HG03135 (cell line): ENCODE data around the gene MAZ.
"Not testable (repeated sequence)": the region's sequence is repeated elsewhere in the genome, so short reads cannot be mapped to it uniquely, and the experiment has no call there.

Experiments
- ATAC-seq: cut with Tn5 transposase; IDR thresholded peaks from one replicate; pipeline ENCODE4 v1.9.1; 2021; ENCODE audit warnings: mild to moderate bottlenecking, moderate library complexity; ENCODE audit not compliant: unreplicated experiment

The MAZ gene

DNA sequence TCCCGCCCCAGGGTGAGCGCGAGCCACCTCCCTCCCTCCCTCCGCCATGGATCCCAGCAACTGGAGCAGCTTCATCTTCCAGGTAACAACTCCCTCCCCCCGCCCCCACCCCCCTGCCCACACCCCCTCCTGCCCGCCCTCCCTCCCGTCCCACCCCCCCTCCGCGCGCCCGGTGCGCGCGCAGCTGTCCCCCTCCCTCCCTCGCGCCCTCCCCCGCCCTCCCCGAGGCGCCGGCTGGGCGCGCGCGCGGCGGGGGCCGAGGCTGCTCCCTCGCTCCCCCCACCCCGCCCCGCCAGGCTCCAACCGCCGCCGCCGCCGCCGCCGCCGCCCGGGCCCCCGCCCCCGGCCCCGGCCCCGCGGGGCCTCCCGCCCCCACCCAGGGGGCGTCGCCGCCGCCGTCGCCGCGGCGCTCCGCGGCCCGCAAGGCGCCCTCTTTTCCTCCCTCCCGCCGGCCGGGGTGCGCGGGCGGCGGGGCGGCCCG lies at the start of gene MAZ:
MAZ (plus strand) TSS at position 431 of the 481 bp plus-strand sequence. CDS start 173 bp downstream, outside the sequence.
- ATAC-seq, result no peak

DNA sequence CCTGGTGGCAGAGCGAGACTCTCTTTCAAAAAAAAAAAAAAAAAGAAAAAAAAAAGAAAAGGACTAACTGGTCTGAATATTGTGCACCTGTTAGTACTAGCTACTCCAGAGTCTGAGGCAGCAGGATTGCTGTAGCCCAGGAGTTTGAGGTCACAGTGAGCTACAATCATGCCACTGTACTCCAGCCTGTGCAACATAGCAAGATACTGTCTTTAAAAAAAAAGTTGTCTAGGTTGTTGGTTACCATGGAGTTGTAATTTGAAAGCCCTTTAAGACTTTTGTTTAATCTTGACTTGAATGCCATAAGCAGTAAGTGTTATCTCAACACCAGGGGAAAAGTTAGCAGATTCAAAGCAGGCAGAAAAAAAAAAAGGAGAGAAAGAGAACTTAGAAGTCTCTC lies 49.7 kb upstream of the MAZ start:
- no peak for ATAC-seq

DNA sequence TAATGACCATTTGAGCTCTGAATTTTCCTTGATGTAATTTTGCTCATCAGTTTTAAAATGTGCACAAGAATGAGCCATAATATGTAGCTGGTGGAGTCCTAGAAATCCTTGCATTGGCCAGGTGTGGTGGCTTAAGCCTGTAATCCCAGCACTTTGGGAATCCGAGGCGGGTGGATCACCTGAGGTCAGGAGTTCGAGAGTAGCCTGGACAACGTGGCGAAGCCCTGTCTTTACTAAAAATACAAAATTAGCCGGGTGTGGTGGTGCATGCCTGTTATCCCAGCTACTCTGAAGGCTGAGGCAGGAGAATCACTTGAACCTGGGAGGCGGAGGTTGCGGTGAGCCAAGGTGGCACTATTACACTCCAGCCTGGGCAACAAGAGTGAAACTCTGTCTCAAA lies 49.2 kb upstream of the MAZ start:
- not testable (repeated sequence) for ATAC-seq

DNA sequence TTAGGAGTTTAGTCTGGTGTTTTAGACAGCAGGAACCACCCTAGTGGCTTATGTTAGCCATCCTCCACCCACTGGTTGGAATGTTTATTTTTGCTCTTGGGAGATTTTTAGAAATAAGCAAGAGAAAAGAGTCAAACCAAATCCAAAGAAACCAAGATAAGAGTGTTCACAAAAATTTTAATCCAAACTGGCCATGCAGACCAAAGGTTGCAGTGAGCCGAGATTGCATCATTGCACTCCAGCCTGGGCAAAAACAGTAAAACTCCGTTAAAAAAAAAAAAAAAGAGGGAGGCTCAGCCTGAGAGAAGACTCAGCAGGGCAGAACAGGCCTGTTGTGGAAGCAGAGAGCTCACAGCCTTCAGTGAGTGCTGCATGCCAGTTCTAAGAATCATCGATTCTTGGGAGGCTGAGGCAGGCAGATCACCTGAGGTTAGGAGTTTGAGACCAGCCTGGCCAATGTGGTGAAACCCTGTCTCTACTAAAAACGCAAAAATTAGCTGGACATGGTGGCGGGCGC lies 48.3 kb upstream of the MAZ start:
- no peak for ATAC-seq

DNA sequence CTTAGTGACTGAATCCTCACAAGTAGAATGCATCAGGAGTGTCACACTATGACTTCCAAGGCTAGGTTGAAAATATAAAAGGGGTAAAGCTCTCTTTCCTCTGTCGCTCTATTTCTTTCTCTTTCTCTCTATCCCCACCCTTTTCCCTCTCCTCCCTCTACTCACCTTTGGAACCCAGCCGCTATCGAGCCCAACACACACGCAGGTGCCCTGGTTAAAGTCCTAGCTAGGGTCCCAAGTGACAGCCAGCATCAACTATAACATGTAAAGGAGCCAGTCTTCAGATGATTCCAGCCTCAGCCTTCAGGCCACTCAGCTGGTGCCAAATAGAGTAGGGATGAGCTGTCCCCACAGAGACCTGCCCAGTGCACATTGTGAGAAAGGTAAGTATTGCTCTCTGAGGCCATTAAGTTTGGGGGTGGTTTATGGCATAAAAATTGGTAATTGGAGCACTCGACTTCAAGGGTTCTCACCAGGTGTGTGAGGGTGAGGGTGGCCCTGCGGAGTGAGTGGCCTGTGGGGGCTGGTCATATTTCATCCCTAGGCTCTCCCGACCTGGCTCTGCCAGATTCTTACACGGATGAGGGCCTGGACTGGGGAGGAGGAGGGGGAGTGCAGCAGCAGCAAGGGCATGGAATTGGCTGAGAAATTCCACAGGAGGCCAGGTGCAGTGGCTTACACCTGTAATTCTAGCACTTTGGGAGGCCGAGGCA lies 45.6 kb upstream of the MAZ start:
- no peak for ATAC-seq

DNA sequence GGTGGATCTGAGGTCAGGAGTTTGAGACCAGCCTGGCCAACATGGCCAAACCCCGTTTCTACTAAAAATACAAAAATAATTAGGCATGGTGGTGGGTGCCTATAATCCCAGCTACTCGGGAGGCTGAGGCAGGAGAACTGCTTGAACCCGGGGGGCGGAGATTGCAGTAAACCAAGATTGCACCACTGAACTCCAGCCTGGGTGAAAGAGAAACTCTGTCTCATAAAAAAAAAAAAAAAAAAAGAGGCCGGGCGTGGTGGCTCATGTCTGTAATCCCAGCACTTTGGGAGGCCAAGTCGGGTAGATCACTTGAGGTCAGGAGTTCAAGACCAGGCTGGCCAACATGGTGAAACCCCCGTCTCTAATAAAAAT lies 45.1 kb upstream of the MAZ start:
- not testable (repeated sequence) for ATAC-seq

DNA sequence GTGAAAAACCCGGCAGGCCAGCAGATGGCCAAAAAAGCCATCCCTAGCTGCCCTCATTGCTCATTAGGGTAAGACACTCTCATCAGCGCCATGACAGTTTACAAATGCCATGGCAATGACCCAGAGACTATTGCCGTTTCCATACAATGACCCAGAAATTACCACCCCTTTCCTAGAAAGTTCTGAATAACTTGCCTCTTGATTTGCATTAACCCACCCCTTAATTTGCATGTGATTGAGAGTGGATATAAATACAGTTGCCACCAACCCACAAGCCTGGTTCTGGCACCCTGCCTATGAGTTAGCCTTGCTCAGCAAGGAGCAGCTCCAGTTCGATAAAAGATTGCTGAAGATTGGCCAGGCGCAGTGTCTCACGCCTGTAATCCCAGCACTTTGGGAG lies 44.4 kb upstream of the MAZ start:
- no peak for ATAC-seq

DNA sequence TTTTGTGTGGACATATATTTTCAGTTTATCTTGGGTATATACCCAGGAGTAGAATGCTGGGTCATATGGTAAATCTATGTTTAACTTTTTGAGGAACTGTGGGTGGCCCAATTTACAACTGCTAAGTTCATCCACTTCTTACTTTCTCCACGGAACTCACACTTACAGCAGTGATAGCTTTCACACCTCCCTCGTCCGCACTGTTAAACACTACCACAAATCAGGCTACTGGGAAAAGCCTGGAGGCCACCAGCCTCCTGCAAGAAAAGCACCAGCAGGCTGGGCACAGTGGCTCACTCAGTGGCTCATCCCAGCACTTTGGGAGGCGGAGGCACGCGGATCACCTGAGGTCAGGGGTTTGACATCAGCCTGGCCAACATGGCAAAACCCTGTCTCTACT lies 43.0 kb upstream of the MAZ start:
- no peak for ATAC-seq

DNA sequence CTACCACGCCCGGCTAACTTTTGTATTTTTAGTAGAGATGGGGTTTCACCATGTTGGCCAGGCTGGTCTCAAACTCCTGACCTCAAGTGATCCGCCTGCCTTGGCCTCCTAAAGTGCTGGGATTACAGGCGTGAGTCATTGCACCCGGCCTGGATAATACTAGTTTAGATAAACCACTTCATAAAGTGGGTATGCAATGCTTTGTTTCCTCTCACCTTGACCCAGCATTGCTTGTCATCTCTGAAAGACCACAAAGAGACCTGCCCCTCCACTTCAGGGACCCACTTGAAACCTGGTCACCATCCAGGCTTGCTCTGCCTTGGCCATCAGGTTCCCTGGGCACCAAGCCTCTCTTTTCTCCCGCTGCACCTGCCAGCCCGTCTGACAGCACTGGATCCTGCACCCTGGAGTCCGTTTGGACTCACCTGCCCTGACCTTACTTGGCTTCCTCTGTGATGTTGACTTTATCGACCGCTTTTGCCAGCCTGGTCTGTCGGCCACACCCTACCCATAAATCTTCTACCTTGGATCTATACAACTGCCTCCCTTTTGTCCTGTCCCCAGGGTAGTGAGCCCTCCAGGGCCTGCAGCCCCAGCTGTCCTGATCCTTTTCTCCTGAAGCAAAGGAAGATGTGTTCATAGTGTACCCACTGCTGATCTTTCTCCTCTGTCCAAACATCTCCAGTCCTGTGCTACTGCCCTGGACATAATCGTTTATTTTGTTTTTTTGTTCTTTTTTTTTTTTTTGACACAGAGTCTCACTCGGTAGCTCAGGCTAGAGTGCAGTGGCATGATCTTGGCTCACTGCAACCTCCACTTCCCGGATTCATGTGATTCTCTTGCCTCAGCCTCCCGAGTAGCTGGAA lies 40.9 kb upstream of the MAZ start:
- ATAC-seq, result no peak

DNA sequence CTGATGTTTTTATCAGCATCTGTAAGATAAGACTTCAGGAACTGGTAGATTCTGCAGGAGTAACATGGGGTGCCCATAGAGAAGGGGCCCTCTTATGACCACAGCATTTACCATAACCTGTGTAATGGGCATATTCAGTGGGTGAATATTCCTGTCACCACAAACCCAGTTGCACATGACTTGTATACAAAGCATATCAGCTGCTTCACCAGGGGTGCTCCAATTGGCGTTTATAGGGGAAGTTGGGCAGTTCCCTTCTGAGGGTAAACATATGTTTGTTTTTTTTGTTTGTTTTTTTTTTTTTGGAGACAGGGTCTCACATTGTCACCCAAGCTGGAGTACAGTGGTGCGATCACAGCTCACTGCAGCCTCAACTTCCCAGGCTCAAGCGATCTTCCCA lies 39.8 kb upstream of the MAZ start:
- no peak for ATAC-seq

DNA sequence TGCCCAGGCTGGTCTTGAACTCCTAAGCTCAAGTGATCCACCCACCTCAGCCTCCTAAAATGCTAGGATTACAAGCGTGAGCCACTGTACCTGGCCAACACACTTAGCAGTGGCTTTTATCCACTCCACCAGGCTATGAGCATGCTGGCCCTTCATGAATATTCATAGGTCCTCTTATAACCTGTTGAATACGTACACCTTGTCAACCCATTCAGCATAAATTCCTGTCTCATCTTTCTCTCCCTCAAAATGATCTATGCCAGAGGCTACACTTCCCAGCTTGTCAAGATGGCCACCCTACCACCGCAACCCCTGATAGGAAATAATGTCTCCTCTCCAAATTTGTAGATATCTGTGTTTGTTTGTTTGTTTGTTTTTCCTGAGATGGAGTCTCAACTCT lies 39.3 kb upstream of the MAZ start:
- ATAC-seq, result no peak

DNA sequence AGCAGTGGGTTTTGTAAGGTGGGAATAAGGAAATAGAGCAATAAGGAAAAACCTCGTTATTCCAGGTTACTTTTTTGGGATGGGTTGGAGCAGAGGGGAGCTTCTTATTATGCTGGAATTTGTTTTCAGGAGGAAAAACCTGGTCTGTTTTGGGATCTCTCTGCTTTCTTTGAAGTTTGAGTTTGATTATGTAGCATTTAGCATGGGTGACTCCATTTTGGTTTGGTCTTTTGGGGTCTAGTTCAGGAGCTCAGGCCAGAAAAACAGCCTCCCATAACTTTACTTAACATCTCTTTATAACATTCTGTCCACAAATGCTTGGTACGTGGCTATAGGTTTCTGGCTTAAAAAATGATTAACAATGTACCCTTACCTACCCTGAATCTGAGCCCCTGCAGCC lies 36.8 kb upstream of the MAZ start:
- ATAC-seq, result no peak

DNA sequence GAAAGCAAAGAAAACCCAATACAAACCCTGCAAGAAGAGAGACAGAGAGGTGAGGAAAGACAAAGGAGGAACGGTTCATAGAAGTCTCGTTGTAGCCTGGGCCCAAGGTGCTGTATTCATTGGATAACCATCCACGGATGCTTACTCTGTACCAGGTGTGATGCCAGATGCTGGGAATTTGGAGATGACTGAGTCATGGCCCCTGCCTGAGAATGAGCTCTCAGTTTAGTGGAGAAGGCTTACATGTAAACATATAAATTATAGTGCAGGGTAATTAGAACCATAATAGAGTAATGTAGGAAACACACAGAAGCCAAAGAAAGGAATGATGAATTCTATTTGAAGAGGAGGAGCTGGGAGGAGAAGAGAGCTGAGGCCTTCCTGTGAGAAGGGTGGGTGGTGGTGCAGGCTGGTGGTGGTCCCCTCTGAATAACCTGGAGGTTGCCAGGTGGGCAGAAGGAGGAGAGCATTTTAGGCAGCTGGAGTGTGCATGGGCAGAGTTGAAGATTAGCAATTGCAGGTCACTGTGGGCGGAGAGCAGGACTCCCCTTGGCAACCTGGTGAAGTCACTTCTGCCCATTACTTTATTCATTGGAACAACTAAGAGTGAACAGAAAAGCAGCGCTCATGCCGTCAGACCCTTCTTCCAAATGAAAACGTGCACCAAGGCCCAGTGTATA lies 35.9 kb upstream of the MAZ start:
- ATAC-seq, result no peak

DNA sequence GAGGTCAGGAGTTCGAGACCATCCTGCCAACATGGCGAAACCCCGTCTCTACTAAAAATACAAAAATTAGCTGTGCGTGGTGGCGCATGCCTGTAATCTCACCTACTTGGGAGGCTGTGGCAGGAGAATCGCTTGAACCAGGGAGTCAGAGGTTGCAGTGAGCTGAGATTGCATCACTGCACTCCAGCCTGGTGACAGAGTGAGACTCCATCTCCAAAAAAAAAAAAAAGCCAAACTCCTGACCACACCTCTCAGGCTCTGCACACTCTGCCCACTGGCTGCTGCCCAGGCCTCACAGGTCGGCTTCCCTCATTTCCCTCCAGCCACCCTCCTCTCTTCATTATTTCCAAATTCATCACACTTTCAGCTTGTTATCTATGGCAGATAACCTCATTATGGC lies 34.0 kb upstream of the MAZ start:
- ATAC-seq, result not testable (repeated sequence)

DNA sequence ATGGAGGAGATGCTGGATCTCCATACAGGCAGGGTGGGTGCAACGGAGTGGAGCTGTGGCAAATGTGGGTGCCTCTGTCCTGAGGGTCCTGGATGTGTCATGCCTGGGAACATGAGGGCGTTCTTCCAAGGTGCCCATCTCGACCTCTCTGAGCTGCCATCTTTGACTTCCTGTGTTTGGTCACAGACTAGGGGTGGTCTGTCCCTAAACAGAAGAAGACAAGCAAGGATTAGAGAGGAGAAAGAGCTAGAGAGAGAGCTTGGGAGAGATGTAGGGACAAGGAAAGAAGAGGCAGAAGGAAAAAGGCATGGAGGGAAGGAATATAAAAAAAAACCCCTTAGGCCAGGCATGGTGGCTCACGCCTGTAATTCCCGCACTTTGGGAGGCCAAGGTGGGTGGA lies 31.6 kb upstream of the MAZ start:
- ATAC-seq, result no peak

DNA sequence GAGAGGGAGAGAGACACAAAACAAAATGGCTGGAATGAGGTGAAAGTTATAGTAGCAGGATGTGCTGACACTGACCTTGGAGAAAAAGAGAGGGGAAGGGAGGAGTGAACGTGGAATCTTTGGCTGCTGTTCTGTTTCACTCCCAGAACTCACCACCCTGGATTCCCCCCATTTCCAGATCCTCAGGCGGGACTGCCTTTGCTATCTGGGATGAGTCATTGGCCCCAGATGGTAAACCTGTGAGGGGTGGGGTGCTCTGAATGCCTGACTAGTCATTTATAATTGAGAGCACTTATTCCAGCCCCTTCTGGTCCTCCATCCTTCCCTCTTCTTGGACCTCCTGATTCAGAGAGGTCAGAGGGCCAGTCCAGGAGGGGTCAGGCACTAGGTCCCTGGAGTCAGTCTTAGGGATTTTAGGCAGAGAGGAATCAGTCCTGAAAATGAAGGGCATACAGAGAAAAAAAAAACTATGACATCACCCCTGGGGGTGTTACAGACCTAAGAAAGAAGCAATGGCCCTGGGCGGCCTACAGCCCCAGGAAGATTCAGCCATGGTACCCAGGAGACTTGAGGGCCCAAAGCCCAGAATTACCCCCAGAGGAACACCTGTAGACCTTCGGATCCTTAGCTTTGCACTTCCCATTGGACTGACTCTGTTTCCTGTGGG lies 30.5 kb upstream of the MAZ start:
- no peak for ATAC-seq

DNA sequence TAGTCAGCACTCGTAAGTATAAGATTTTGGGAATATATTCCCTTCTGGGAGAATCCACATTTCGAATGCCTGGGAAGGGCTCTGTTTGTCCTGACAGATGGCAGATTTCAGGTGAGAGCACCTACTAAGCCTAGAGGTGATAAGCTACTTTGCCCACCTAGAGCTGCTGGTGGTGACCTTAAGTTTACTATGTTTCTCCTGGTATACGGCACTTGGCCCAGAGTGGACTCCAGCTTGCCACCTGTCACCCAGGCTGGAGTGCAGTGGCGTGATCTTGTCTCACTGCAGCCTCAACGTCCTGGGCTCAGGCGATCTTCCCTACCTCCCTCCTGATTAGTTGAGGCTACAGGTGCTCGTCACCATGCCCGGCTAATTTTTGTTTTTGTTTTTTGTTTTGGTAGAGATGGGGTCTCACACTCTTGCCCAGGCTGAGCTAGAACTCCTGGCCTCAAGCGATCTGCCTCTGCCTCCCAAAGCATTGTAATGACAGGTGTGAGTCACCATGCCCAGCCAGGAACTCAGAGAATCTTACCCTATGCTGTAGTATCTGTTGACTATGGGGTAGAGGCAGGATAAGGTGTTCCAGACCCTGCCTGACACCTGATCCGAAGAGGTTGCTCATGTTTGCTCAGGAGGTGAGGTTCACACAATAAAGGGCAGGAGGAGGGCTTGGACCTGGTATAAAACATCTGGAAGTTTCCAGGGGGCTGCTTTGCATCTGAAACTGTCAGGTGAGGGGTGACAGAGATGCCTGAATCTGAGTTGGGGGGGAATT lies 28.6 kb upstream of the MAZ start, which contains the start of gene ZG16:
ZG16 (plus strand) TSS at position 681 of the 775 bp plus-strand sequence. CDS start 1,011 bp downstream, outside the sequence.
- no peak for ATAC-seq

DNA sequence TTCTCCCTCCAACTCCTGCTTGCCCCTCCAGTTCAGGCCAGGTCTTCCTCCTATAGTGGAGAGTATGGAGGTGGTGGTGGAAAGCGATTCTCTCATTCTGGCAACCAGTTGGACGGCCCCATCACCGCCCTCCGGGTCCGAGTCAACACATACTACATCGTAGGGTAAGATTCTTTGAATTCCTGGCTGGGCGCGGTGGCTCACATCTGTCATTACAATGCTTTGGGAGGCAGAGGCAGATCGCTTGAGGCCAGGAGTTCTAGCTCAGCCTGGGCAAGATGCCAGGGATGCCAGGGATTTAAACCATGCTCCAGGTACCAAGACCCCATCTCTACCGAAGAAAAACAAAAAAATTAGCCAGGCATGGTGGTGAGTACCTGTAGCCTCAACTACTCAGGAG lies 26.9 kb upstream of the MAZ start:
- ATAC-seq, result no peak

DNA sequence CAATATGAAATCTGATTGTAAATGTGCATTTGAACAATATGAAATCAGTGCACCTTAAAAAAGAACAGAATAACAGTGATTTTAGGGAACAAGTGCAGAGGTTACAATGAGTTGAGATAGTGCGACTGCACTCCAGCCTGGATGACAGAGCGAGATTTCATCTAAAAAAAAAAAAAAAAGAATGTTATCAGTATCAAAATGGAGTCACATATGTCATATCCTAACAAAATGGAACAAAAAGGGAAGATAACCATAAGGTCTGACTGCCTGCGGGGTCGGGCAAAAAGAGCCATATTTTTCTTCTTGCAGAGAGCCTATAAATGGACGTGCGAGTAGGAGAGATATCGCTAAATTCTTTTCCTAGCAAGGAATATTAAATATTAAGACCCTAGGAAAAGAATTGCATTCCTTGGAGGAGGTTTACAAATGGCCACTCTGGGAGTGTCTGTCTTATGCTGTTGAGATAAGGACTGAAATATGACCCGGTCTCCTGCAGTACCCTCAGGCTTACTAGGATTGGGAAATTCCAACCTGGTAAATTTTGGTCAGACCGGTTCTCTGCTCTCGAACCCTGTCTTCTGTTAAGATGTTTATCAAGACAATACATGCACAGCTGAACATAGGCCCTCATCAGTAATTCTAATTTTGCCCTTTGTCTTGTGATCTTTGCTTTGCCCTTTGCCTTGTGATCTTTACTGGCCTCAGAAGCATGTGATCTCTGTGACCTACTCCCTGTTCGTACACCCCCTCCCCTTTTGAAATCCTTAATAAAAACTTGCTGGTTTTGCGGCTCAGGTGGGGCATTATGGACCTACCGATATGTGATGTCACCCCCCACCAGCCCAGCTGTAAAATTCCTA lies 23.0 kb upstream of the MAZ start:
- ATAC-seq, result not testable (repeated sequence)
